Measurements from ENCODE around the gene MICOS13.

MICOS13 gene

DNA sequence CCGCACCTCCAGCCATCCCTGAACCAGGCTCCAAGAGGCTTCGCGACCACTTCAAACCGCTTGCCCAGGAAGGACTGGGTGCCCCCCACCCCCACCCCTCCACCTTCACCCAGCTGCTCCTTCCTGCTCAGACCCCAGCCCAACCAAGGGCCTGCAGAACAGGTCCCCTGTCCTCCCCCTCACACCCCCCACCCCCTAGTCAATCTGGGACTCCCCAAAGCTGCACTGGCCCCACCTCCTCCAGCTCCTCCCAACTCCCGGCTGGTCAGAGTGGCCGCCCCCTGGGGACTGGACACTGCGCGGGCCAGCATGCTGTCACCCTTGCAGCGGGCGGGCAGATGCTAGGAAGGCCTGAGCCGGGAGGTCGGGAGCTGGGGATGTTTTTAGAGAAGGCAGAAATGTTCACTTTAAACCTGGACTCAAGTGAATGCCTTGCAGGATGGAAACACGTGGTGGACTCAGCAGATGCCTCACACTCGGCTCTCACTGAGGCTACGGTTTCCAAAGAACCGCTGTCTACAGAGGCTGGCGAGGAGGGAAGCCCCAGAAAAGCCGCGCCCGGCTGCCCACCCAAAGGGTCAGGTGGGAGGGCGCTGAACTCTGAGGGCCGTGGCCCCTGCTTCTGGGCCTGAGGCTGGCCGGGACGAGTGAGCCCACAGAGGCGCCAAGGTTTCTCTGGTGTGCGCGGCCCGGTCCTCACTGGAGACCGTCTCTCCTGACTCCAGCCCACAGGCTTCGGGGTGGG lies 17.7 kb upstream of the MICOS13 start:
- Histone ChIP-seq H3K36me3 (ENCODE audit: insufficient read depth, low read length) (peaks cover 6% of the 10 kb centered on the region; the same call in 1 of the 2 replicates), H3K27ac (ENCODE audit: low read depth, low read length) (no peak overlapping the region)

GRCh38 chr19:5697022-5697889 lies 16.9 kb upstream of the MICOS13 start:
- H3K79me2 ChIP-seq (ENCODE audit: control insufficient read depth, insufficient read depth, low read length, unreplicated experiment) = peaks cover 30% of the 10 kb centered on the region
- H3K4me3 ChIP-seq (ENCODE audit: low read depth, low read length) = no peak overlapping the region
- H3K27me3 ChIP-seq (ENCODE audit: insufficient read depth, low read length) = no peaks in the 10 kb centered on the region
- no peak overlapping the region for H3K27ac ChIP-seq (ENCODE audit: low read depth, low read length)
- H3K36me3 ChIP-seq (ENCODE audit: insufficient read depth, low read length) = peaks cover 8% of the 10 kb centered on the region; the same call in 1 of the 2 replicates
- no peaks in the 10 kb centered on the region for H3K4me1 ChIP-seq (ENCODE audit: control insufficient read depth, insufficient read depth, low read length, unreplicated experiment)
- no peak overlapping the region for H2AFZ ChIP-seq (ENCODE audit: low read length, unreplicated experiment)

More for the DNA sequence above, 17.7 kb upstream of the MICOS13 start:
- Histone ChIP-seq H3K27me3 (ENCODE audit: insufficient read depth, low read length) (no peaks in the 10 kb centered on the region), H3K79me2 (ENCODE audit: control insufficient read depth, insufficient read depth, low read length, unreplicated experiment) (peaks cover 22% of the 10 kb centered on the region), H3K4me3 (ENCODE audit: low read depth, low read length) (no peak overlapping the region), H2AFZ (ENCODE audit: low read length, unreplicated experiment) (no peak overlapping the region), H3K4me1 (ENCODE audit: control insufficient read depth, insufficient read depth, low read length, unreplicated experiment) (no peaks in the 10 kb centered on the region)

- H3K27ac ChIP-seq (ENCODE audit: low read depth, low read length) = no peak overlapping the region
Observed at GRCh38 chr19:5696196-5697021, 16.1 kb upstream of the MICOS13 start.

DNA sequence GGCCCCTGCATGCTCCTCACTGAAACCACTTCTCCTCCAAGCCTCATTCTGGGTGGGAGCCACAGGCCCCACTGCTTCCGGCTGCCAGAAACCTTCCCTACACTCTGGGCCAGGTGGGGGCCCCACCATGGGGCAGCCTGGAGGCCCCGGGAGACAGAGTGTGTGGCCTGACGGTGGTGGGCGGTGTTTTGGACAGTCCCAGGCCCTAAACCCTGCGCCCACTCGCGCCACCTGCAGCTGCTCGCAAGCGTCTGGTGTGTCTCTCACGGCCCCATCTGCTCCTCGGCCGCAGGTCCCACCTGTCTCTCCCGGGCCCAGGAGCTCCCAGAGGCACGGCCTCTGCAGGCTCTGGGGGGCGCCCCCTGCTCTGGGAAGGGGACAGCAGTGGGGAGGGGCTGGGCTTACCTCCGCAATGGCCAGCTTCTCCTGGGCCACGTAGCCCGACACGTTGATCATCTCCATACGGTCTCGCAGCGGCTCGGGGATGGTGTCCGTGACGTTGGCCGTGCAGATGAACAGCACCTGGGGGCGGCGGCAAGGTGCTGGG lies 15.4 kb upstream of the MICOS13 start:
- Histone ChIP-seq H2AFZ (ENCODE audit: low read length, unreplicated experiment) (no peak overlapping the region), H3K27ac (ENCODE audit: low read depth, low read length) (no peak overlapping the region), H3K4me1 (ENCODE audit: control insufficient read depth, insufficient read depth, low read length, unreplicated experiment) (peaks cover 5% of the 10 kb centered on the region), H3K4me3 (ENCODE audit: low read depth, low read length) (no peak overlapping the region), H3K36me3 (ENCODE audit: insufficient read depth, low read length) (peaks cover 8% of the 10 kb centered on the region; the same call in 1 of the 2 replicates), H3K79me2 (ENCODE audit: control insufficient read depth, insufficient read depth, low read length, unreplicated experiment) (peaks cover 45% of the 10 kb centered on the region), H3K27me3 (ENCODE audit: insufficient read depth, low read length) (no peaks in the 10 kb centered on the region)

More at GRCh38 chr19:5696196-5697021, 16.1 kb upstream of the MICOS13 start:
- no peaks in the 10 kb centered on the region for H3K27me3 ChIP-seq (ENCODE audit: insufficient read depth, low read length)
- peaks cover 38% of the 10 kb centered on the region for H3K79me2 ChIP-seq (ENCODE audit: control insufficient read depth, insufficient read depth, low read length, unreplicated experiment)
- peaks cover 5% of the 10 kb centered on the region for H3K4me1 ChIP-seq (ENCODE audit: control insufficient read depth, insufficient read depth, low read length, unreplicated experiment)
- H3K36me3 ChIP-seq (ENCODE audit: insufficient read depth, low read length) = peaks cover 8% of the 10 kb centered on the region; the same call in 1 of the 2 replicates
- H2AFZ ChIP-seq (ENCODE audit: low read length, unreplicated experiment) = no peak overlapping the region
- no peak overlapping the region for H3K4me3 ChIP-seq (ENCODE audit: low read depth, low read length)

DNA sequence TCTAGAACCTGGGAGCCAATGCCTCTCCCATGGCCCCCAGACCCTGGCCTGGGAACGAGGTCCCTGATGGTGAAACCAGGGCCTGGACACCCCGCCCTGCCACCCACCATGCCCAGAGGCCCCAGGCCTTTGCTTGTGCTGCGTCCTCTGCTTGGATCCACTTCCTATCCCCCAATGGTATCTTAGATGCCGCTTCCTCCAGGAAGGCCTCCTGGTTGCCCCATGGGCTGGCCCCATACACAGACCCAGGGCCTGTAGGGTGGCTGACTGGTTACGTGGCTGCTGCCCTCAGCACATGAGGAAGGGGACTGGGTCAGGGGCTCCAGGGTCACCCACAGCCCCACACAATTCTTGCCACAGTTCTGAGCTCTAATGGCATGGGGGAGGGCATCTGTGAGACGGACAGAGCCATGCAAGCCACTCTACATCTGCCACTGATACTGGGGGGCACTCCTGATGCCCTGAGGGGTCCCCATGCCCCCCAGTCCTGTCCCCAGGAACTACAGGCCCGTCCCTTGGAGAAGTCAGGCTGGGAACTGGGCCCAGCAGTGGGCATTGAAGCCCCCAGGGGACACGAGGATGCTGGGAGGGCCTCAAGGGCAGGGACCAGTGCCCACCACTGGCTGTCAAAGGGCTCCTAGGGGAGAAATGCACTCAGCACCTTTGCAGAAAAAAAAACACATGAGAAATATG lies 14.8 kb upstream of the MICOS13 start:
- H3K79me2 ChIP-seq (ENCODE audit: control insufficient read depth, insufficient read depth, low read length, unreplicated experiment) = peaks cover 51% of the 10 kb centered on the region
- peaks cover 8% of the 10 kb centered on the region; the same call in 1 of the 2 replicates for H3K36me3 ChIP-seq (ENCODE audit: insufficient read depth, low read length)
- H3K4me3 ChIP-seq (ENCODE audit: low read depth, low read length) = no peak overlapping the region
- H3K4me1 ChIP-seq (ENCODE audit: control insufficient read depth, insufficient read depth, low read length, unreplicated experiment) = peaks cover 5% of the 10 kb centered on the region
- H3K27me3 ChIP-seq (ENCODE audit: insufficient read depth, low read length) = no peaks in the 10 kb centered on the region
- no peak overlapping the region for H2AFZ ChIP-seq (ENCODE audit: low read length, unreplicated experiment)
- H3K27ac ChIP-seq (ENCODE audit: low read depth, low read length) = no peak overlapping the region

DNA sequence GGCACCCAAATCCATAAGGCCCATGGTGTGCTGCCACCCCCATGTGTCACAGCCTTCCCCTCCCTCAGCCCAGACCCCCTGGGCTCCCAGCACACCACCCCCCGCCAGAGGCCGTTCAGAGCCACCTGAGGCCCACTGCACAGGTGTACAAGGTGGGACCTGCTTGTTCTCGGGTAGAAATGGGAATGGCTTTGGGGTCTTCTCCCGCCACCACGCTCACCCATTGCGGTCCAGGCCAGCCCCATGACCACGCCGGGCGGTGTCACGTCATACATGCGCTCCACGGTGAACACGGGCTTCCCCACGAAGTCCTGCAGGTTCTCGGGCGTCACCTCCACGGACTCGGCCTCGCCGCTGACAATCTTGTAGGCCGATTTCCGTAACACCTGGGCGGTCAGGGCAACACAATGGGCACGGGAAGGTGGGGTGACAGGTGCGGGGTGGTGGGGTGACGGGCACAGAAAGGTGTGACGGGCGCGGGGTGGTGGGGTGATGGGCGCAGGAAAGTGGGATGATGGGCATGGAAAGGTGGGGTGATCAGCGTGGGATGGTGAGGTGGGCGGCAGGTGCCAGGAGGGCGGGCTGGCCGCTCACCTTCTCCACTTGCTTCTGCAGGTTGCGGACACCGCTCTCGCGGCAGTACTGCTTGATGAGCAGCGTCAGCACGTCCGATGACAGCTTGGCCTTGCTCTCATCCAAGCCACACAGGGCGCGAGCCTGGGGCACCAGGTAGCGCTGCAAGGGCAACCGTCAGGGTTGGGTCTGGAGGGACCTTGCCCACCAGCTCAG lies 14.0 kb upstream of the MICOS13 start:
- H3K36me3 ChIP-seq (ENCODE audit: insufficient read depth, low read length) = peaks cover 8% of the 10 kb centered on the region; the same call in 1 of the 2 replicates
- H3K79me2 ChIP-seq (ENCODE audit: control insufficient read depth, insufficient read depth, low read length, unreplicated experiment) = peaks cover 51% of the 10 kb centered on the region
- no peak overlapping the region for H3K27ac ChIP-seq (ENCODE audit: low read depth, low read length)
- H2AFZ ChIP-seq (ENCODE audit: low read length, unreplicated experiment) = no peak overlapping the region
- H3K27me3 ChIP-seq (ENCODE audit: insufficient read depth, low read length) = no peaks in the 10 kb centered on the region
- H3K4me3 ChIP-seq (ENCODE audit: low read depth, low read length) = no peak overlapping the region
- peaks cover 5% of the 10 kb centered on the region for H3K4me1 ChIP-seq (ENCODE audit: control insufficient read depth, insufficient read depth, low read length, unreplicated experiment)

DNA sequence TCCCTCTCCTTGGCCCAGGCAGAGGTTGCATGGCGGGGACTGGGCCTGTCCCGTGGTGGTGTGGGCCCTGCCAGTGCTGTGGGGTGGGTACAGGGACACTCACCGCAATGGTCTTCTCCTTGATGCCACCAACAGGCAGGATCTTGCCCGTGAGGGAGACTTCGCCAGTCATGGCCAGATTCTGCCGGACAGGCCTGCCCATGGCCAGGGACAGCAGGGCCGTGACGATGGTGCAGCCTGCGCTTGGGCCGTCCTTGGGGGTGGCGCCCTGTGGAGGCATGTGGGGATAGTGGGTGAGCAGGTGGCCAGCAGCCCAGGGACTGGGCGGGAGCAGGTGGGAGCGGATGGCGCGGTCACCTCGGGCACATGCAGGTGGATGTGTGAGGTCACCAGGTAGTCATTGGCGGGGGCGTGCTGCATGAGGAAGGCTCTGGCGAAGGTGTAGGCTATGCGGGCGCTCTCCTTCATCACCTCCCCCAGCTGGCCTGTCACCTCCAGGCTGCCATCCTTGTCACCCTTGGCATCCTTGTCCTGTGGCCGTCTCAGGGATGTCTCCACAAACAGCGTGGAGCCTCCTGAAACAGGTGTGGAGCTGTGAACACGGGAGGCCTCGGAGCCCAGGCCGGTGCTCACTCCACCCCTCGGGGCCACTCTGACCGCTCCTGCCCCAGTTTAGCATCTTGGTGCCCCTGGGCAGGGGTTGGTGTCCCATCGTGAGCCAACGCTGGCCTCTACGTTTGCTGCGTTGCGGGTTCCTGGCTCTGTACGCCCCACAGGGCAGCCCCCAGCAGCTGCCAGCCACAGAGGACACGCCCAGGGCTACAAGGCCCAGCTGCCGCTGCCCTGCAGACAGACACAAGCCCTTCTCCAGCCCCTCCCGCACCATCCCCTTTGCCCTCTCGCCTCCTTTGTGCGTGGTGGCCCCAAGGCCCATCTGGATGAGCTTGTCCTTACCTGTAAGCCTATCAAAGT lies 13.2 kb upstream of the MICOS13 start:
- peaks cover 8% of the 10 kb centered on the region; the same call in 1 of the 2 replicates for H3K36me3 ChIP-seq (ENCODE audit: insufficient read depth, low read length)
- peaks cover 51% of the 10 kb centered on the region for H3K79me2 ChIP-seq (ENCODE audit: control insufficient read depth, insufficient read depth, low read length, unreplicated experiment)
- H3K27ac ChIP-seq (ENCODE audit: low read depth, low read length) = no peak overlapping the region

DNA sequence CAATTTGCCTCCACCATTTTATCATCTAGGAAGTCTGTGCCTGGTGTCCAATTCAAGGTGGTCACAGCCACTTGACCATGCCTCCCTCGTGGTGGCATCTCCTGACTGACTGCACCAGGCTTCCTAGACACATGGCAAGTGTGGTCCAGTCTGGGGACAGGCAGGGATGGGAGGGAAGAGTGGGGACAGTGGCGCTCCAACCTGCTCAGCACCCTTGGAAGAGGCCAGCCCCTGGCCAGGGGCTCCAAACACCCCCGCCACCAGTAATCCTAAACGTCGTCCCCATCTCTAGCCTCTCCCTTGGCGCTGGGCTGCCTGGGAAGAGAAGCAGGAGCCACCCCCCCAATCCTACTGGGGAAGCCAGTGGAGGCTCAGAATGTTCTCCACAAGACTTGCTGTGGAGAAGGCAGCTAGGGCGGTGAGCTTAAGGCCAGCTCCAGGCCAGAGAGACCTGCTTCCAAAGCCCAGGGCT lies 12.4 kb upstream of the MICOS13 start:
- Histone ChIP-seq H3K36me3 (ENCODE audit: insufficient read depth, low read length) (peaks cover 8% of the 10 kb centered on the region; the same call in 1 of the 2 replicates), H2AFZ (ENCODE audit: low read length, unreplicated experiment) (no peak overlapping the region), H3K27ac (ENCODE audit: low read depth, low read length) (no peak overlapping the region), H3K27me3 (ENCODE audit: insufficient read depth, low read length) (no peaks in the 10 kb centered on the region), H3K4me1 (ENCODE audit: control insufficient read depth, insufficient read depth, low read length, unreplicated experiment) (peaks cover 5% of the 10 kb centered on the region), H3K4me3 (ENCODE audit: low read depth, low read length) (no peak overlapping the region), H3K79me2 (ENCODE audit: control insufficient read depth, insufficient read depth, low read length, unreplicated experiment) (peaks cover 51% of the 10 kb centered on the region)

More for the DNA sequence above, 13.2 kb upstream of the MICOS13 start:
- H2AFZ ChIP-seq (ENCODE audit: low read length, unreplicated experiment) = no peak overlapping the region
- H3K4me1 ChIP-seq (ENCODE audit: control insufficient read depth, insufficient read depth, low read length, unreplicated experiment) = peaks cover 5% of the 10 kb centered on the region
- H3K27me3 ChIP-seq (ENCODE audit: insufficient read depth, low read length) = no peaks in the 10 kb centered on the region
- no peak overlapping the region for H3K4me3 ChIP-seq (ENCODE audit: low read depth, low read length)

All from ACC112 (cell line).